IgD-negative memory B cell (primary cell): ENCODE measurements around the gene MYO3B. TPM values are rescaled to one million over a fixed set of nuclear protein-coding genes. Genes with fewer than 3 reads are reported as not detected.

Experiments used
- H3K27ac Mint-ChIP-seq, 3 donors: one replicate each; pipeline ENCODE4 v1.8.0; 2020 to 2022; ENCODE audit warnings: mild to moderate bottlenecking in 3 of 3, mixed read lengths in 3 of 3, moderate library complexity in 1 of 3
- H3K27me3 Mint-ChIP-seq: one replicate; pipeline ENCODE4 v1.8.0; 2021; ENCODE audit warnings: mixed read lengths
- H3K36me3 Mint-ChIP-seq: one replicate; pipeline ENCODE4 v1.8.0; 2020; ENCODE audit warnings: mild to moderate bottlenecking, mixed read lengths
- H3K4me1 Mint-ChIP-seq, 3 donors: one replicate each; pipeline ENCODE4 v1.8.0; 2020 to 2022; ENCODE audit warnings: mixed read lengths in 3 of 3, mild to moderate bottlenecking in 1 of 3
- H3K4me3 Mint-ChIP-seq, 4 donors: one replicate each; pipeline ENCODE4 v1.8.0; 2020 to 2022; ENCODE audit warnings: mild to moderate bottlenecking in 4 of 4, mixed read lengths in 4 of 4, moderate library complexity in 3 of 4
- H3K9me3 Mint-ChIP-seq, 3 donors: one replicate each; pipeline ENCODE4 v1.8.0; 2020 to 2021; ENCODE audit warnings: mixed read lengths in 3 of 3, mild to moderate bottlenecking in 1 of 3
- polyA plus RNA-seq: library from polyadenylated mRNA; unstranded; fragments of 300-500 nt; fragmentation: Illumina TruSeq; gene quantifications from one replicate; pipeline ENCODE4 v1.2.3, GENCODE V29; 2021

MYO3B gene
- polyA plus RNA-seq, 1 donor from 2014 or later, result 0.23 TPM

- H3K4me3 Mint-ChIP-seq, result no peak overlapping the region
- H3K9me3 Mint-ChIP-seq, result no peaks in the 10 kb centered on the region
- no peak overlapping the region for H3K27ac Mint-ChIP-seq
- no peaks in the 10 kb centered on the region for H3K36me3 Mint-ChIP-seq
- H3K4me1 Mint-ChIP-seq, result peaks cover 0 to under 1% (median 0%) of the 10 kb centered on the region in 3 donors
- H3K27me3 Mint-ChIP-seq, result peaks cover 29% of the 10 kb centered on the region
Measured at GRCh38 chr2:170362871-170363631, 185.1 kb downstream of the MYO3B start.

- peaks cover 28% of the 10 kb centered on the region for H3K27me3 Mint-ChIP-seq
- H3K27ac Mint-ChIP-seq, result no peak overlapping the region
- H3K4me3 Mint-ChIP-seq, result no peak overlapping the region
- peaks cover 0 to 6% (median 2%) of the 10 kb centered on the region in 3 donors for H3K4me1 Mint-ChIP-seq
- H3K36me3 Mint-ChIP-seq, result no peaks in the 10 kb centered on the region
- H3K9me3 Mint-ChIP-seq, result no peaks in the 10 kb centered on the region
Measured at GRCh38 chr2:170365003-170365402, 187.1 kb downstream of the MYO3B start.

GRCh38 chr2:170365686-170366085 is 187.7 kb downstream of the MYO3B start:
- H3K27me3 Mint-ChIP-seq, result peaks cover 31% of the 10 kb centered on the region
- no peak overlapping the region for H3K27ac Mint-ChIP-seq
- H3K9me3 Mint-ChIP-seq, result no peaks in the 10 kb centered on the region
- no peaks in the 10 kb centered on the region for H3K36me3 Mint-ChIP-seq
- H3K4me3 Mint-ChIP-seq, result no peak overlapping the region
- H3K4me1 Mint-ChIP-seq, result peaks cover 0 to 6% (median 2%) of the 10 kb centered on the region in 3 donors

DNA sequence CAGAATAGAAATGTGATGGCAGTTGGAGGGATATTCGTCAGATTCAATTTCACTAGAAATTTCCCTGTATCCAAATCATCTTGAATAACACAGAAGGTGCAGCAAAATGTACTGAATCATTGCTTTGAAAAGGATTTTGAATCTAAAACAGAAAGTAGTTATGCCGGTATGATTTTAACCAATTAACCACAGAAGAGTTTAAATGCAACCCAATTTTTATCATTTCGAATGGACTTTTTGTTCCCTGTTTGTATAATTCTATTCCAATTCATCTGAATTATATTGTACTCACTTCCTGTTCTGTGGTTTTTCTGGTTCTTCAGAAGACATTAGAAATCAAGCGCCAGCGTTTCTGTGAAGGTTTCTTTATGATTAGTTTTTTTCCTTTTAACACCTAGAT is 190.4 kb downstream of the MYO3B start:
- Mint-ChIP-seq H3K36me3 (peaks cover 2% of the 10 kb centered on the region), H3K4me3 (no peak overlapping the region), H3K27ac (no peak overlapping the region), H3K4me1 (peaks cover 0 to 6% (median 2%) of the 10 kb centered on the region in 3 donors), H3K27me3 (peaks cover 30% of the 10 kb centered on the region), H3K9me3 (no peaks in the 10 kb centered on the region)

- Mint-ChIP-seq H3K36me3 (peaks cover 2% of the 10 kb centered on the region), H3K9me3 (no peaks in the 10 kb centered on the region), H3K4me1 (peaks cover 0 to 6% (median 2%) of the 10 kb centered on the region in 3 donors), H3K27me3 (peaks cover 30% of the 10 kb centered on the region), H3K27ac (no peak overlapping the region), H3K4me3 (no peak overlapping the region)
Measured at GRCh38 chr2:170369228-170369627, 191.3 kb downstream of the MYO3B start.

DNA sequence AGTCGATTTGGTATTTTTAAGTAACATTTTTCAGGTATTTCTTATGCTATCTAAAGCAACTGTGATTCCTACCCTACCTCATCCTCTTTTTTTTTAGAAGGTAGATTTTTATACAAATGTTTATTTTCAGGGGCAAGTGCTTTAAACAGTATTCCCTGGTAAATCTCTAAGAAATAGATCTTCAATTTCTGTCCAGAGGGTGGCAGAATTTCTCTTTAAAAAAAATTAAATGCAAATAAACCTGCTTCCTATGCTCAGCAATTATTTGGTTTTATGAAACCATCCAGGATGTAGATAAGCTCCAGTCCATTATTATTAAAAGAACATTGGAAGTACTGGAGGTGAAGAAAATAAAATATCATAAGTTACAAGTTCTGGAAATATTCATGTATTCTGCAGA is 191.9 kb downstream of the MYO3B start:
- H3K36me3 Mint-ChIP-seq, result peaks cover 2% of the 10 kb centered on the region
- no peak overlapping the region for H3K4me3 Mint-ChIP-seq
- peaks cover 0 to 6% (median 2%) of the 10 kb centered on the region in 3 donors for H3K4me1 Mint-ChIP-seq
- peaks cover 28% of the 10 kb centered on the region for H3K27me3 Mint-ChIP-seq
- H3K9me3 Mint-ChIP-seq, result no peaks in the 10 kb centered on the region
- H3K27ac Mint-ChIP-seq, result no peak overlapping the region

GRCh38 chr2:170371231-170371998 is 193.5 kb downstream of the MYO3B start:
- H3K27me3 Mint-ChIP-seq, result peaks cover 23% of the 10 kb centered on the region
- peaks cover 0 to 6% (median 2%) of the 10 kb centered on the region in 3 donors for H3K4me1 Mint-ChIP-seq
- H3K36me3 Mint-ChIP-seq, result peaks cover 2% of the 10 kb centered on the region
- H3K4me3 Mint-ChIP-seq, result no peak overlapping the region
- H3K27ac Mint-ChIP-seq, result no peak overlapping the region
- no peaks in the 10 kb centered on the region for H3K9me3 Mint-ChIP-seq

- peaks cover 2% of the 10 kb centered on the region for H3K36me3 Mint-ChIP-seq
- H3K27ac Mint-ChIP-seq, result no peak overlapping the region
- H3K4me3 Mint-ChIP-seq, result no peak overlapping the region
- no peaks in the 10 kb centered on the region for H3K9me3 Mint-ChIP-seq
- no peaks in the 10 kb centered on the region for H3K4me1 Mint-ChIP-seq
- H3K27me3 Mint-ChIP-seq, result peaks cover 13% of the 10 kb centered on the region
Measured at GRCh38 chr2:170375192-170375591, 197.2 kb downstream of the MYO3B start.

DNA sequence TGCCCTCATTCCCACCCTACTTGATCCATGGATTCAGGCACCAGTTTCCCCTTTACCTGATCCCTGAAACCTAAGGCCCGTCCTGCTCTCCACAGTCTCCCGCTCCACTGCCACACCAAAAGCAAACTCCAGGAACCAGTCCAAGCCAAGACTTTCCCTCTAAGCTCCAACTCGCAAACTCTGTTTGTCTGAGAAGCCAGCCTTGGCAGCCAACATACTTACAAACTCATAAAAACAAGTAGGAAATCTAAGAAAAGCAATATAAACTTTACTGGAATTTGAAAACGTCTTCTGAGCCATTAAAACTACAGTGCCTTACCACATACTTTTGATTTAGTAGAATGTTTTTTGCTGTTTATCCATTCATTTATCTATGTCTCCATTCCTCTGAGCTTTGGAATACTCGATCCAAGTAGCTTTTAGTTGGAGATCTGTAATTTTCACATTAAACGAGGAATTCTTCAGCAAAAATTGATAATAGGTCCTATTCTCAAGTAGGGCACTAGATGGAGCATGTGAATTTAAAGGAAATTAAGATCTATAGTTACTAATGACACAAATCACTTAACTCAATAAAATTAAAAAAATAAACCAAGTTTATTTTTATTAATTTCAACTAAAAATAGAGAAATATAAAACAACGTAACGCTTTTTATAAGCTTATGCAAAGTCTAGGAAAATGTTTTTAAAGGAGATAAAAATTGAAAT is 199.7 kb downstream of the MYO3B start:
- no peak overlapping the region for H3K4me3 Mint-ChIP-seq
- H3K36me3 Mint-ChIP-seq, result no peaks in the 10 kb centered on the region
- no peaks in the 10 kb centered on the region for H3K9me3 Mint-ChIP-seq
- H3K27me3 Mint-ChIP-seq, result peaks cover 7% of the 10 kb centered on the region
- no peak overlapping the region for H3K27ac Mint-ChIP-seq
- no peaks in the 10 kb centered on the region for H3K4me1 Mint-ChIP-seq

- Mint-ChIP-seq H3K36me3 (peaks cover 1% of the 10 kb centered on the region), H3K27ac (no peak overlapping the region), H3K27me3 (peaks cover 4% of the 10 kb centered on the region), H3K4me1 (no peaks in the 10 kb centered on the region), H3K4me3 (no peak overlapping the region), H3K9me3 (no peaks in the 10 kb centered on the region)
Measured at GRCh38 chr2:170380267-170380666, 202.3 kb downstream of the MYO3B start.

DNA sequence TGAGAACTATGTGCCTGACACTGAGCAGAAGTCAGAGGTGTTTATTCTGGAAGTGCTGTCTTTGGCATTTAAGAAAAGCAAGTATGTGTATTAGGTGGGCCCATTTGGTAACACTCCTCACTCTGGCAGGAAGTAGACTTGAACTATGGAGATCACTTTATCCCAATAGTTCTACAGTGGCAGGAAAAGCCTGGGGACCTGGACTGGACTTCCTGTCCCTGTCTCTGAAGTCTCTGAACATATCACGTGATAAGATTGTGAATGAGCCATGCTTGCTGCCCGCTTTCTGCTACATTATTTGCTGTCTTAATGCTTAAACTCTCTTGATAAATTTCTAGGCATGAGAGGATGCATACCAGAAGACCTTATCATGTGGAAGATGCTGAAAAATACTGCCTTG is 203.7 kb downstream of the MYO3B start:
- Mint-ChIP-seq H3K9me3 (no peaks in the 10 kb centered on the region), H3K27me3 (peaks cover 4% of the 10 kb centered on the region), H3K36me3 (peaks cover 1% of the 10 kb centered on the region), H3K4me3 (no peak overlapping the region), H3K27ac (no peak overlapping the region), H3K4me1 (no peaks in the 10 kb centered on the region)

- H3K27me3 Mint-ChIP-seq, result peaks cover 4% of the 10 kb centered on the region
- no peak overlapping the region for H3K4me3 Mint-ChIP-seq
- no peak overlapping the region for H3K27ac Mint-ChIP-seq
- H3K9me3 Mint-ChIP-seq, result no peaks in the 10 kb centered on the region
- H3K36me3 Mint-ChIP-seq, result peaks cover 1% of the 10 kb centered on the region
- H3K4me1 Mint-ChIP-seq, result no peaks in the 10 kb centered on the region
Measured at GRCh38 chr2:170386554-170386953, 208.6 kb downstream of the MYO3B start.

DNA sequence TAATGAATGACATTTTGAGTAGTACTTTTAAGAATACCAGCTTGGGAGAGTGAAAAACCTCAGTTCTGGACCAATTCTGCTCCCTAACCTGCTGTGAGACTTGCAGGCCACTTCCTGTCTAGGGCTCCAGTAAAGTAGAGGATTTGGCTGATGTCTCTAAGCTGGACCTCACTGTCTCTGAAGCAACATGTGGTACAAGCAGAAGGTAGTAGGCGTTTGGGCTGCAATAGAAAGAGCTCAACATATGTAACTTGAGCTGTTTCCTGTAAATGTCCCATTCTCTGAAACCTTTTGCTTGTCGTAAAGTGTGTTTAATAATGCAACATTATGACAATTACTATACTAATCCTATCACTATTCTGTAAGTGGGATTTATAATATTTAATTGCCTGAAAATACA is 213.1 kb downstream of the MYO3B start:
- Mint-ChIP-seq H3K36me3 (no peaks in the 10 kb centered on the region), H3K9me3 (no peaks in the 10 kb centered on the region), H3K27me3 (peaks cover 7% of the 10 kb centered on the region)

GRCh38 chr2:170391697-170392096 is 213.8 kb downstream of the MYO3B start:
- H3K36me3 Mint-ChIP-seq, result no peaks in the 10 kb centered on the region
- H3K27ac Mint-ChIP-seq, result no peak overlapping the region
- peaks cover 7% of the 10 kb centered on the region for H3K27me3 Mint-ChIP-seq
- H3K4me3 Mint-ChIP-seq, result no peak overlapping the region
- no peaks in the 10 kb centered on the region for H3K4me1 Mint-ChIP-seq
- H3K9me3 Mint-ChIP-seq, result no peaks in the 10 kb centered on the region

More for the DNA sequence above, 213.1 kb downstream of the MYO3B start:
- no peaks in the 10 kb centered on the region for H3K4me1 Mint-ChIP-seq
- no peak overlapping the region for H3K4me3 Mint-ChIP-seq
- H3K27ac Mint-ChIP-seq, result no peak overlapping the region

DNA sequence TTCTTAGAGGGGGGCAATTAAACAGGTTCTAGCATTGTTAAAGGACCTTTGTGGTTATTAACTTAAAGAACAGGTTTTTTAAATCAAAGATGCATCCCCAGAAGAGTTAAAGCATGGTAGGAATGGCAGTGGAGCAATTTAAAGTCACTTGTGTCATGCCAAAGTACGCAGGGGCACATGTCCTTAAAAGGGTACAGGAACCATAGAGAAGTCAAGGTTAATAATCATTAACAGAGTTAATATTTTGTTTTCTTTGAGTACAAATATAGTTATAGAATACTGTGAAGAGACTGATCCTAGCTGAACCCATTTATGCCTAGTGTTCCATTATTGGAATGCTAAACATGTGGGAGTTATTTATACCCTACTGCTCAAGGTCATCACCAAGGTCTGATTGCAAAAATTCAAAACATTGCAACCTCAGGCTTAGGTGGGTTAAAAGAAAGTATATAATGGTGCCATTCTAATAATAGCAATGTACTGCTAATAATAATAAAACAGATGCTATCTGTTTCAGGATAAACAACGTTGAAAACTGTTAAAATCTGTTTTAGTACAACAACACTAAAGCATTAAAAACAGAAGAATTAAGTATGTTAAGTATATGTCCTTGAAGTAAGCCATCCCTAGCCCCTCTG is 216.0 kb downstream of the MYO3B start:
- no peaks in the 10 kb centered on the region for H3K4me1 Mint-ChIP-seq
- H3K9me3 Mint-ChIP-seq, result no peaks in the 10 kb centered on the region
- H3K4me3 Mint-ChIP-seq, result no peak overlapping the region
- H3K27me3 Mint-ChIP-seq, result peaks cover 12% of the 10 kb centered on the region
- H3K36me3 Mint-ChIP-seq, result no peaks in the 10 kb centered on the region
- H3K27ac Mint-ChIP-seq, result no peak overlapping the region
